Skin of body (tissue), 2 donors: Measurements from ENCODE around the gene HCFC2. TPM values are rescaled to one million over a fixed set of nuclear protein-coding genes. Genes with fewer than 3 reads are reported as not detected.

Experiments used
- DNase-seq: peaks from one replicate; lab custom pipeline; 2025; lab: John Stamatoyannopoulos, UW
- total RNA-seq: library from RNA; depleted of rRNA; stranded (reverse); fragments of >200 nt; gene quantifications from one replicate; pipeline ENCODE4 v1.2.3, GENCODE V29; 2014

HCFC2 gene
- total RNA-seq, 1 donor from 2014 or later: 34.9 TPM

DNA sequence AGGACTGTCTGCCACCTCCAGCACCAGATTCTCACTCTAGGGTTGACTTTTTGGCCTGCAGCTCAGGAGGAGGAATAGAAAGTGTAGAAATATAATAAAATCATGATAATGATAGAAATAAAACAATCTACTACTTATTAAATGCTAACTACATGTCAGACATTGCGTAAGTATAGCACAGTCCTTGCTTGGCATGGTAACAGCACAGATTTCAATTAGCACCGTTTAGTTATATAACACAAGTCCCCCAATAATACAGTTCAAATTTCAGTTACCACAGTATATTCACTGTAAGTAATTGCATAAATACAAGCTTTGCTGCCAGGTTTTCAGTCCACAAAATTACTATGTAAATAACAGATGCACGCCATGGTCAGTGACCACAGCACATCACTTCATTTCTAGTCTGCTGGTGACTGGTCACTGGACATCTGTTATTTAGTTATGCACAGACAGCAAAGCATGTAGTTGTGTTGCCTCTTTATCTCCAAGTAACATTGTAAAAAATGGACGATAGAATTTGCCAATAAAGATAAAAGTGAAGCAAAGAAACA, 7.8 kb upstream of the HCFC2 start:
- no peak for DNase-seq

DNA sequence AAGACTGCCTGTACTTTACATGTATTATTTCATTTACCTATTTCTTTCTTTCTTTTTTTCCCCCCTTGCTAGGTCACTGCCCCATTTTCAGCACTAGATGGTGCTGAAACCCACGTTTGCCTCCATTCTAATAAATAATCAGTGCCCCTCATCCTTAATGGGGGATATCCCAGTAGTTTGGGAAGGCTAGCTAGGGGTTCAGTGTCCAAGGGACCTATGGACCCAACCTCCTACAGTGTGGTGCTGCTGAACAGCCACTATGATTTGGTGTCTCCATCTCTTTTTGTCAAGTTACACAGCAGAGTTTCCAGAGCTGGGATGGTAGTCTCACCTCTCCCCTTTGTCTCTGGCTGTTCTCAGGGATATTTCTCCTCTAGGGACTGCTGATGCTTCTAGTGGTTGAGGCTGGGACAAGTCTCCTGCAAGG, 6.5 kb upstream of the HCFC2 start:
- no peak for DNase-seq

DNA sequence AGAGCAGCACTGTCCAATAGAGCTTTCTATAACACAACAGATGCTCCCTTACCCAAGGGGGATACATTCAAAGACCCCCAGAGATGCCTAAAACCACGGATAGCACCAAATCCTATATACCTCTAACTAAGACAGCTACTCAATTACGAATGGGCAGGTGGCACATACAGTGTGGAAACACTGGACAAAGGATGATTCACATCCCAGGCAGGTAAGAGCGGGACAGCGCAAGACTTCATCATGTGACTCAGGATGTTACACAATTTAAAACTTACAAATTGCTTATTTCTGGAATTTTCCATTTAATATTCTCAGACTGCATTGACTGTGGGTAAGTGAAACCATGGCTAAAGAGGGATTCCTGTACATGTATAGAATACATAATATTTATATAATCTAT, 5.5 kb upstream of the HCFC2 start:
- DNase-seq: no peak

- no peak for DNase-seq
Measured at GRCh38 chr12:104059963-104060362, 4.4 kb upstream of the HCFC2 start.

GRCh38 chr12:104060791-104061190, 3.5 kb upstream of the HCFC2 start:
- DNase-seq: no peak

DNA sequence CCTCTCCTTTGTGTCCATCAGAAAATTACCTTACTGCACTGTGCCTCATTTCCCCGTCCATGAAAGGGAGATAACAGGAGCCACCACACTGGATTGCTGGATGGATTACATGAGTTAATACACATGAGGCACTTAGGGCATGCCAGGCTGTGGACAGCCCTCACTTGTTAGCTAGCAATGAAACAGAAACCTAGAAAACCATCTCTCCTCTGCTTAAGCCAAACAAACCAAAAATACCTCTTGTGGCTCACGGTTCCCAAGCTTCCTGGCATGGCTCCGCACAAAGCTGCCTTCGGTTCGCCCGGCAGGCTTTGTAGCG, 660 bp upstream of the HCFC2 start:
- DNase-seq: no peak

DNA sequence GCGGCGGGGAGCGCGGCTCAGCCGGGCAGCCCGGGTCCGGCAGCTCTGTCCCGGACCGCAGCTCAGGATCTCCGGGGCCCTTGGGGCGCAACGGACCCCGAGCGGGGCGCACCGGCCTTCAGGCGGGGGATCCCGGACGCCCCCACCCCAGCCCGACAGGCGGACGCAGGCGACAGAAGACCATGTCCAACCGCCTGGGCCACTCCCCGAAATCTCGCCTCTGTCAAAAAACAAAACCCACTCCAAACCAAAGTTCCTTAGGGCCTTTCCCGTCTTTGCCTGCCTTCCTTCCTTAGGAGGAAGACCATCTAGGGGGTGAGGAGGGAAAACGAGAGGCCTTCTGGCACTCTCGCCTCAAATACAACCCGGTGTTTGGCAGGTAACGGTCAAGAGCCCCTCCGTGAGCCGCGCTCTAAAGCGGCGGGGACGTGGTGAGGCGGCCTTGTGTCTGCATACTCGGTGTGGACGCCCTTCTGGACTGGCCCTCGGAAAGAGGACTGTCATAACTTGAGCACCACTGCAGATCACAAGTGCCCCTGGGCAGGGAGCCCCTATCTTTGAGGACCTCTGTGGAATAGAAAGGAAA, 604 bp downstream of the HCFC2 start:
- no peak for DNase-seq

DNA sequence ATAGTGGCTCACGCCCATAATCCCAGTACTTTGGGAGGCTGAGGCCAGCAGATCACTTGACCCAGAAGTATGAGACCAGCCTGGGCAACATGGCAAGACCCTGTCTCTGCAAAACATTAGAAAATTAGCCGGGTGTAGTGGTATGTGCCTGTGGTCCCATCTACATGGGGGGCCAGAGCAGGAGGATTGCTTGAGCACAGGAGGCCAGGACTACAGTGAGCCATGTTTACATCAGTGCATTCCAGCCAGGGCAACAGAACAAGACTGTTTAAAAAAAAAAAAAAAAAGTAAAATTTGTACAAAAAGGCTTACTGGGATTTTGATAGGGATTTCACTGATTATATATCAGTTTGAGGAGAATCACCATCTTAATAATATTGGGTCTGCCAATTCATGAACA, 7.8 kb downstream of the HCFC2 start:
- no peak for DNase-seq

- DNase-seq: no peak
Measured at GRCh38 chr12:104073699-104074098, 9.4 kb downstream of the HCFC2 start.

DNA sequence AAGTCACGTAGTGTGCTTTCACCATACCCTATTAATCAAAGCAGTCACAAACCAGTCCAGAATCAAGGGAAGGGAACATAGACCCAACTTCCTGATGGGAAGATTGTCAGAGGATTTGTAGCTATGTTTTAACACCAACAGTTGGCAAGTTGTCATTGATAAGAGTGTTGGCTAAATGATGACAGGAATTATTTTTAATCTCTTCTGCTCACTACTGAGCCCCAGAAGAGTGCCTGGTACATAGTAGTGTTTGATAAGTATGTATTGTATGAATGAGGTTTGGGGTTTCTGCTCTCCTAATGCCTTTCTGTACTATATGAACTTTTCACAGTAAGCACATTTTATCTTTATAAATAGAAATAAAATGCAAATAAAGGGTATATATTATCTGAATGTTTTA, 14.7 kb downstream of the HCFC2 start:
- no peak for DNase-seq

- DNase-seq: no peak
Measured at GRCh38 chr12:104080764-104081163, 16.4 kb downstream of the HCFC2 start.

DNA sequence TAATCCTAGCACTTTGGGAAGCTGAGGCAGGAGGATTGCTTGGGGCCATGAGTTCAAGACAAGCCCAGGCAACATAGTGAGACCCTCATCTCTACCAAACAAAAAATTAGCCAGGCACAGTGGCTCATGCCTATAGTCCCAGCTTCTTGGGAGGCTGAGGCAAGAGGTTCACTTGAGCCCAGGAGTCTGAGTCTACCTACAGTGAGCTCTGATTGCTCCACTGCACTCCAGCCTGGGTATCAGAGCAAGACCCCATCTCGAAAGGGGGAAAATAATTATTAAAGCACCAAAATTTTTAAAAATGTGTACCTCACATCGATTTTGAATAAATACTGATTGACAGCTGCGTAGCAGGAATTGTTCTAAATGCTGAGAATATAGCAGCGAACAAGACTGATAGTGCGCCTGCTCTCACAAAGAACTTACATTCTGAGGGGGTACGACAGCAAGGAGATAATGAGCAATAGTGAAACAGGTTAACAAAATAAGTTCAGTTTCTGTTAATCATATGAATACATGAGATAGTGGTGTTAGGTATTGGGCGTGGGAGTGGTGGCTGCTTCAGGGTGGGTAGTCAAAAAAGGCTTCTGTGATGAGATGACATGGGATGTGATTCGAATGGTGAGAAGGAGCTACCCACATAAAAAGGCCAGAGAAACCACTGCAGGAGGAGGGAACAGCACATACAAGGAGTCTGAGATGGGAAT, 19.6 kb downstream of the HCFC2 start:
- DNase-seq: no peak

- DNase-seq: no peak
Measured at GRCh38 chr12:104090685-104091084, 26.4 kb downstream of the HCFC2 start.

GRCh38 chr12:104091136-104091535, 26.8 kb downstream of the HCFC2 start:
- no peak for DNase-seq

- no peak for DNase-seq
Measured at GRCh38 chr12:104094284-104094683, 30.0 kb downstream of the HCFC2 start.

GRCh38 chr12:104095289-104095688, 31.0 kb downstream of the HCFC2 start:
- no peak for DNase-seq

- no peak for DNase-seq
Measured at GRCh38 chr12:104097954-104098353, 33.6 kb downstream of the HCFC2 start.

DNA sequence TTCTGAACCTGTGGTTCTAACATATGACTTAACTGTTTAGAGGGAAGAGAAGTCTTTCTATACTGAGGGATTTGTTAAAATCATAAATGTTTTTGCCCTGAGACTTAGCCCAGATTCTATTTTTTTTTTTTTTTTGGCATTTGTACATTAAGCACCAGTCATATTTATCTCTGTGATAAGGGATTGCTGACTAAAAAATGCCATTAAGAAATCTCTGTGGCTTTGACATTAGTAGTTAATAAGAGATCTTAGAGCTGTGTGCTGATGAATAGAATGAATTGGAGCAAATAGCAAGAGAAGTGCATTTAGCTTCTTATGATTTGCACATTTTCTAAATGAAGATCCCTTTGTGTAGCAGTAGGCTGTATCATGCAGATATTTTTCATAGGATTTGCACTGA, 41.1 kb downstream of the HCFC2 start:
- DNase-seq: no peak

DNA sequence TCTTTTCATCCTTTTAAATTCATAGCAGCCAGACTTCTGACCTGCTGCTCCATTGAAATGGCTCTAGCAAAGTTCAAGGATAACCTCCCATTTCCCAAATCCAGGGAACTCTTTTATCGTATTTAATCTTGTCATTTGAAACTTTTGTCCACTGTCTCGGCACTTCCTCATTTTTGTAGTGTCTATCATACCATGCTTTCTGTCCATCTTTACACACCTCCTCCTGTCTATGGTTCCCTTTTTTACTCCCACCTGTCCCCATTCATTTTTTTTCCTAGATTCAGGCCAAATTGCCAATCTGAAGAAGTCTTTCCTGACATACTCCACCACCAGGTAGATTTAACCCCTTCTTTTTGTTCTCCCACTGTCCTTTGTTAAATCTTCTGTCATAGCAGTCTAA, 42.6 kb downstream of the HCFC2 start:
- no peak for DNase-seq

GRCh38 chr12:104108755-104109445, 44.6 kb downstream of the HCFC2 start:
- DNase-seq: peak; percentile 61

- no peak for DNase-seq
Measured at GRCh38 chr12:104109446-104110271, 45.3 kb downstream of the HCFC2 start.
